CD14-positive monocyte (primary cell): ENCODE data around the gene PTPRN2. TPM values are rescaled to one million over a fixed set of nuclear protein-coding genes. Genes with fewer than 3 reads are reported as not detected.

Experiments used
- DNase-seq, 3 donors: peaks; one replicate each; pipeline ENCODE4 v3.0.0-alpha.2; 2011 to 2022
- H2AFZ ChIP-seq: 2 replicates; pipeline ENCODE4 v1.6.0; 2012; ENCODE audit warnings: mild to moderate bottlenecking, low read depth, low read length, inconsistent platforms; ENCODE audit not compliant: insufficient read depth, poor library complexity, severe bottlenecking
- H3K27ac ChIP-seq, 2 donors: 1 replicate in 1 of 2; 2 replicates in 1 of 2; pipeline ENCODE4 v1.5.1; 2012 to 2013; ENCODE audit warnings: low read length in 2 of 2, control low read depth in 1 of 2, inconsistent platforms in 1 of 2, low read depth in 1 of 2, mild to moderate bottlenecking in 1 of 2
- H3K27me3 ChIP-seq, 2 donors: one replicate each; pipeline versions ENCODE4 v1.6.0 to v1.6.1; 2011 to 2013; ENCODE audit warnings: low read length in 2 of 2; ENCODE audit not compliant: control insufficient read depth in 2 of 2, insufficient read depth in 2 of 2
- H3K36me3 ChIP-seq, 2 donors: replicated peaks in 1 of 2; 1 replicate in 1 of 2; 2 replicates in 1 of 2; pipeline versions ENCODE4 v1.5.1 to v1.6.1; 2012 to 2013; ENCODE audit warnings: low read length in 2 of 2, control low read depth in 1 of 2, inconsistent platforms in 1 of 2, mild to moderate bottlenecking in 1 of 2; ENCODE audit not compliant: insufficient read depth in 2 of 2, control insufficient read depth in 1 of 2
- H3K4me1 ChIP-seq, 2 donors: 1 replicate in 1 of 2; 2 replicates in 1 of 2; pipeline versions ENCODE4 v1.5.1 to v1.6.1; 2012 to 2013; ENCODE audit warnings: low read length in 2 of 2, control low read depth in 1 of 2, inconsistent platforms in 1 of 2, mild to moderate bottlenecking in 1 of 2, moderate library complexity in 1 of 2; ENCODE audit not compliant: insufficient read depth in 2 of 2, control insufficient read depth in 1 of 2
- H3K4me2 ChIP-seq: replicated peaks from 2 replicates; pipeline ENCODE3; 2012; ENCODE audit warnings: low read length, moderate library complexity, mild to moderate bottlenecking; ENCODE audit not compliant: poor library complexity, severe bottlenecking; ENCODE audit errors: extremely low read depth
- H3K4me3 ChIP-seq, 3 experiments: fragments of 200-600 bp in 1 of 3; sonication (generic) in 1 of 3; replicated peaks in 1 of 3; 1 replicate in 2 of 3; 2 replicates in 1 of 3; pipeline ENCODE4 v1.5.1; 2011 to 2013; ENCODE audit warnings: low read length in 3 of 3, mild to moderate bottlenecking in 3 of 3, control low read depth in 2 of 3, low read depth in 2 of 3, inconsistent platforms in 1 of 3, moderate library complexity in 1 of 3
- H3K79me2 ChIP-seq: 2 replicates; pipeline ENCODE4 v1.6.0; 2012; ENCODE audit warnings: mild to moderate bottlenecking, control low read depth, inconsistent platforms, low read length, moderate library complexity; ENCODE audit not compliant: insufficient read depth
- H3K9ac ChIP-seq: 2 replicates; pipeline ENCODE4 v1.6.0; 2017; ENCODE audit warnings: low read length, mild to moderate bottlenecking; ENCODE audit not compliant: insufficient read depth, poor library complexity, severe bottlenecking
- H3K9me3 ChIP-seq, 2 donors: replicated peaks in 1 of 2; 1 replicate in 1 of 2; 2 replicates in 1 of 2; pipeline versions ENCODE4 v1.5.1 to v1.6.1; 2012 to 2013; ENCODE audit warnings: low read length in 2 of 2, control low read depth in 1 of 2; ENCODE audit not compliant: control insufficient read depth in 1 of 2, insufficient read depth in 1 of 2
- H4K20me1 ChIP-seq: 2 replicates; pipeline ENCODE4 v1.6.0; 2012; ENCODE audit warnings: mild to moderate bottlenecking, low read length, control low read depth, moderate library complexity; ENCODE audit not compliant: insufficient read depth
- H3K27ac Mint-ChIP-seq, 7 donors: one replicate each; pipeline ENCODE4 v1.8.0; 2020; ENCODE audit warnings: mild to moderate bottlenecking in 7 of 7, mixed read lengths in 7 of 7, moderate library complexity in 6 of 7, inconsistent platforms in 2 of 7
- H3K27me3 Mint-ChIP-seq, 3 donors: one replicate each; pipeline ENCODE4 v1.8.0; 2021 to 2022; ENCODE audit warnings: low read depth in 3 of 3, mild to moderate bottlenecking in 3 of 3, mixed read lengths in 3 of 3, moderate library complexity in 3 of 3, inconsistent platforms in 1 of 3
- H3K36me3 Mint-ChIP-seq, 2 donors: one replicate each; pipeline ENCODE4 v1.8.0; 2020; ENCODE audit warnings: mixed read lengths in 2 of 2, inconsistent platforms in 1 of 2, mild to moderate bottlenecking in 1 of 2
- H3K4me1 Mint-ChIP-seq: one replicate; pipeline ENCODE4 v1.8.0; 2020; ENCODE audit warnings: mild to moderate bottlenecking, mixed read lengths
- H3K4me3 Mint-ChIP-seq, 2 donors: one replicate each; pipeline ENCODE4 v1.8.0; 2020; ENCODE audit warnings: mild to moderate bottlenecking in 2 of 2, mixed read lengths in 2 of 2, moderate library complexity in 1 of 2
- H3K9me3 Mint-ChIP-seq, 7 donors: one replicate each; pipeline ENCODE4 v1.8.0; 2020 to 2022; ENCODE audit warnings: mixed read lengths in 7 of 7, mild to moderate bottlenecking in 6 of 7, moderate library complexity in 6 of 7, inconsistent platforms in 2 of 7
- CTCF ChIP-seq: fragments of 200-600 bp; IDR thresholded peaks from one replicate; pipeline ENCODE4 v1.8.0; 2022; ENCODE audit warnings: antibody characterized with exemption, mild to moderate bottlenecking
- WGBS: methylation state at CpG from one replicate; pipeline ENCODE4 v1.1.5; 2013; ENCODE audit warnings: missing lambda C conversion rate; ENCODE audit not compliant: insufficient coverage; 5-methylcytosine and 5-hydroxymethylcytosine counted together
- intact Hi-C, 2 donors: fragments of 100-400 bp; cut with micrococcal nuclease; formaldehyde crosslinking; loops; one replicate each; pipeline versions ENCODE4 v1.15.0 to v1.15.1; 2023
- polyA plus RNA-seq, 3 donors: library from polyadenylated mRNA; depleted of rRNA in 1 of 3; unstranded in 2 of 3; stranded (reverse) in 1 of 3; fragments of 300-500 nt in 2 of 3; fragments of >200 nt in 1 of 3; fragmentation: Illumina TruSeq in 2 of 3; gene quantifications; 1 replicate in 2 of 3; 2 replicates in 1 of 3; pipeline ENCODE4 v1.2.3, GENCODE V29; 2012 to 2021

PTPRN2 gene
- polyA plus RNA-seq, 3 donors: 0.25 to 1.4 (median 0.97) TPM

GRCh38 chr7:158382363-158383254 lies 205.0 kb downstream of the PTPRN2 start:
- H3K9ac ChIP-seq: no peak overlapping the region
- Mint-ChIP-seq H3K36me3 (no peaks in the 10 kb centered on the region), H3K27me3 (peaks cover 0 to 7% (median 4%) of the 10 kb centered on the region in 3 donors), H3K9me3 (peaks cover 8 to 28% (median 15%) of the 10 kb centered on the region in 7 donors), H3K27ac (no peak overlapping the region), H3K4me1 (no peaks in the 10 kb centered on the region), H3K4me3 (no peak overlapping the region)
- intact Hi-C loops: no loop called here
- no peaks in the 10 kb centered on the region for H3K27me3 ChIP-seq
- no peak for TF ChIP-seq CTCF
- H3K4me1 ChIP-seq: no peaks in the 10 kb centered on the region
- peaks cover 6 to 12% of the 10 kb centered on the region in 2 donors for H3K9me3 ChIP-seq
- no peak overlapping the region for H3K27ac ChIP-seq
- no peak overlapping the region for H2AFZ ChIP-seq
- H3K4me3 ChIP-seq: no peak overlapping the region
- H3K36me3 ChIP-seq: no peaks in the 10 kb centered on the region
- WGBS: 61% methylated on average over 8 of the region's 10 CpGs
- no peaks in the 10 kb centered on the region for H4K20me1 ChIP-seq
- DNase-seq: no peak
- H3K79me2 ChIP-seq: no peaks in the 10 kb centered on the region
- H3K4me2 ChIP-seq: no peak overlapping the region

GRCh38 chr7:158381956-158382355 lies 205.7 kb downstream of the PTPRN2 start:
- Histone ChIP-seq H3K4me3 (no peak overlapping the region), H3K4me1 (no peaks in the 10 kb centered on the region), H3K27ac (no peak overlapping the region), H2AFZ (no peak overlapping the region), H3K27me3 (no peaks in the 10 kb centered on the region), H3K36me3 (no peaks in the 10 kb centered on the region), H3K9me3 (peaks cover 6 to 12% of the 10 kb centered on the region in 2 donors), H3K79me2 (no peaks in the 10 kb centered on the region), H3K4me2 (no peak overlapping the region), H3K9ac (no peak overlapping the region), H4K20me1 (no peaks in the 10 kb centered on the region)
- H3K4me1 Mint-ChIP-seq: no peaks in the 10 kb centered on the region
- TF ChIP-seq CTCF: no peak
- H3K9me3 Mint-ChIP-seq: peaks cover 8 to 28% (median 15%) of the 10 kb centered on the region in 7 donors
- H3K27me3 Mint-ChIP-seq: peaks cover 0 to 7% (median 4%) of the 10 kb centered on the region in 3 donors
- no peaks in the 10 kb centered on the region for H3K36me3 Mint-ChIP-seq
- no peak overlapping the region for H3K4me3 Mint-ChIP-seq
- intact Hi-C loops: no loop called here
- 100% methylated on average over 3 of the region's 3 CpGs for WGBS
- no peak overlapping the region for H3K27ac Mint-ChIP-seq
- DNase-seq: no peak
